HG02588 (cell line): ENCODE results near the gene NOL6.
A peak's percentile ranks its signal among the peaks of the same experiment; 100 is the strongest.

ENCODE experiments used
- ATAC-seq: cut with Tn5 transposase; IDR thresholded peaks from one replicate; pipeline ENCODE4 v1.9.1; 2021; ENCODE audit warnings: mild to moderate bottlenecking, moderate library complexity; ENCODE audit not compliant: unreplicated experiment

Gene NOL6

DNA sequence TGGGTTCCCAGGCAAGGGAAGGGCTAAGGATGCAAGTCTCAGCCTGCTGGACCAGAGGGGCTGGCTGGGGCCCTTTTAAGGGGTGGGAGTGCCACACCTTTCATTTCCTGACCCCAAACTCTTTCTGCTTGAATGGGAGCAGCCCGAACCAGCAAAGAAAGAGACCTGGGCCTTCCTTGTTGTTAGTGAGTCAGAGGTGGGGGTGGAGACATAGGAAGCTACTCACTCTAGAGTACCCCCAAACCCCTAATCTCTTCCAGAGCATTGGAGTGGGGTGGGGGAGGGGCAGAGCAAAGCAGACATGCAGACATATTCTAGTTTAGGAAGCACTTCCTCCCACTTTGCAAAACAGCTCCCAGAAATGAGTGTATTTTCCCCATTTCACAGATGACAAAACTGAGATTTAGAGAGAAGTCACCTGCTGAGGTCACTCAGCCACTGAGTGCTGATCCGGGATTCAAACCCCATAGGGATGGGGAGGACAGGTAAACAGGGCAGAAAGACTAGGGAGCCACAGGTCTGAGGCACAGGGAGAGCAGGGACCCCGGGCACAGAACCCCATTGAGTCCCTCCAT lies 20.4 kb downstream of the NOL6 start:
- ATAC-seq = no peak

DNA sequence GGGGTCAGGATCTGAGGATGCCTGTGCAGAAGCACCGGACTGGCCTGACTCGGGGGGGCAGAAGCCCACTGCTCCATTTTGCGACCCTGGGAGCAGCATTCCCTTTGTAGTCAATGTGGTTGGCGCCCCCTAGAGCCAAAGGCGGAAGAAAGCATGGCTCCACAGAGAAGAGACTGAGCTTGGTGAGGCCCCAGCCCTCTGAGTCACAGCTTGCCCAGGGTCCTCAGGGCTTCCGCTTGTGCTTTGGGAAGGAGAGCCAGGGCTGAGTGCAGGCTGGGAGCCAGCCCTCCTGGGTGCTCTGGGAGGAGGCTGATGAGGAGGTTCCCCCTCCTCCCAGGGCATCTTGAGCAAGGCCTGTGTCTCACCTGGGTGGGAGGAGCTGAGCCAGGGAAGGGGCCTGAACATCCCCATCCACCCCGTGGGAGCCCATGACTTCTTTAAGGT lies 20.9 kb downstream of the NOL6 start:
- no peak for ATAC-seq

DNA sequence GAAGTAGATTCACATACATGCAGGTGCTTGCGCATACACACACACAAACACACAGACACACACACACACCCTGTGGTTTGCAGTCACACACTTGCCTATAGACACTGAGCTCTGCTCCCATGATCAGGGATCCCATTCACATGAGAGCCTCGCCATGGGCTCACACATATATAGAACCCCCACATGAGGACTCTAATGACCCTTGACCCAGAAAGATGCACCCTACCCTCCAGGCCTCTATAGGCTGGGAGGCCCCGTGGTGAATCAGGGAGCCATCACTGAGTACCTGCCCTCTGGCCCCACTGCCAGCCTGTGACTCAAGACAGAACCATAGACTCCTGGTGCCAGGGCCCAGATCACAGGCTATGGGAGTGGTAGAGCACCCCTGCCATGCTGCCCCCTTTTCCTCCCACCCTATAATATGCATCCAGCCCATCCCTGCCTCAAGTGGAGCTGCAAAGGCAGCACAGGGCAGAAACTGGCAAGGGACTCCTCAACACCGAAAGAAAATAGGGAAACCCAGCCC lies 23.0 kb downstream of the NOL6 start:
- no peak for ATAC-seq

DNA sequence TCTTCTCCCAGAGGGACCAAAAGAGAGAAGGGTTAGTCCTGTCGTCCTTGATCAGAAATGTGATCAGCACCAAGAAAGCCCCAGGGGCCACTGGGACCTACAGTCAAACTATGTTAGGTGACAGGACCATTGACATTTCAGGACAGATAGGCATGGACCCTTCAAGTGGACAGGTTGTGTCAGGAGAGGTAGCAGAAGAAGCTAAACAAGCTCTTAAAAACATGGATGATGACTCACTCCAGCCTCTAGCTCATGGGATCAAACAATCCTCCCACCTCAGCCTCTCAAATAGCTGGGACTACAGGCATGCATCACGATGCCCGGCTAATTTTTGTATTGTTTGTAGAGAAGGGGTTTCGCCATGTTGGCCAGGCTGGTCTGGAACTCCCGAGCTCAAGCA lies 24.0 kb downstream of the NOL6 start:
- no peak for ATAC-seq

DNA sequence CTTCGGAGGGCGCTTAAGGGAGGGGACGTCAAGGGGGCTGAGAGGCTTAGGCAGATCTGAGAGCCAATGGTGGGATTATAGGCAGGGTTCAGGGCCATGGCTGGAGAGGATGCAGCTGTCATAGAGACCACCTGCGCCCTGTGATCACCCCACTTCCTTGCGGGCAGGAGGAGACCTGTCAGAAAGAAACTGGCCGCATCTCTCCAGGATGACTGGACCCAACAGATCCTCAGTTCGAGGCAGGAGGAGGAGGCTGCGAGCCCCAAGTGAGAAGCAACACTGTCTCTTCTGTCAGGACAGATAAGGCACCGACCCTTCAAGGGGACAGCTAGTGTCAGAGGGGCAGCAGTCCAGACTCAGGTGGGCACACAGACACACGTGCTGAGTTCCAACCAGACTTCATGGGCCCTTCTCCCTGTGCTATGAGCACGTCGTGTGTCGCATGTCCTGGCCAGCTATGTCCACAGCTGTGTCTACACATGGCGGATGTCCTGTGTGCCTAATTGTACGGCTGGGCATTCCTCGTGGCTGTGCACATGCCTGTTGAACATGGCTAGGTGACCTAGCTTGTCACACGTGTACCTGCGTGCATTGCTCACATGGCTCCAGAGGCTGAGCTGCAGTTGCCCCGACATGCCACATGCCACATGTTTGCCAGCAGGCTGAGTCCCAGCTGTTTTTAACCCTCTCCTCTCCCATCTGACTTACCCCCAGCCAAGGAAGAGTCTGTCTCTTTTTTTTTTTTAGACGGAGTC lies 25.7 kb downstream of the NOL6 start:
- ATAC-seq = no peak

DNA sequence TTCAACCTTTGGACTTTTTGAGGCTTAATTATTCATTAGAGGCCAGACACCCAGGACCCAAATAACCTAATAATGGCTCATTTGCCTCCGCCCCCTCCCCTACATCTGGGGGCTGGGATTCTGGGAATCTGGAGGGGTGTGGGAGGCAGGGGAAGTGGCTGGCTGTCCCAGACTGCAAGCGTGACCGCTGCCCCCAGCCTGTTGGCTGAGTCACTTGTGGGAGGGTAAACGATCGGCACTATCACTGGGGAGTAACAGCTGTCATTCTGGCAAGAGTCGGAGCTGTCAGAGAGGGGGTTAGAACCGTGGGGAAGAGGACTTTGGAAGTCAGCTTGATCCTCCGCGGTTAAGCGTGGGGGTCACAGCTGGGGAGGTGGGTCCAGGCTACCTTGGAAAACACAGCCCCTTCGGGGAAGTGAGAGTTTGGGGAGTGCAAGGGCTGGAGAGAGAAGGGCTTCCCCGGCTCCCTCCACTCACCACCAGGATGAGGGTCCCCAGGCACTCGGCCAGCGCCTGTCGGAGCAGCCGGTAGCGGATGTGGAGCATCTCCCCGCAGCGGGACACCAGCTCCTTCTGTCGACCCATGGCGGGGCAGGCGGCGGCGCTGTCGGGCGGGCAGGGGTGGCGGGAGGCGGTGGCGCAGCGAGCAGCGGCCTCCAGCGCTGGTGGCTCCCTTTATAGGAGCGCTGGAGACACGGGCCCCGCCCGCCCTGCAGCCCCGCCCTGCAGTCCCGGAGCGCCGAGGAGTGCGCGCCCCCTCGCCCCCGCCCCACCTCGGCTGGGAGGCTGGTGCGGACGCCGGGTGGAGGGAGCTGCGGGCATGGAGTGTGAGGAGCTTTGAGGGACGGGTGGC lies 26.6 kb downstream of the NOL6 start, which contains the start of gene AQP3:
Gene AQP3, minus strand, starts transcription at position 648 of the 853 bp plus-strand sequence. Its CDS starts 63 bp downstream, at position 585.
- peak; percentile 36 for ATAC-seq

DNA sequence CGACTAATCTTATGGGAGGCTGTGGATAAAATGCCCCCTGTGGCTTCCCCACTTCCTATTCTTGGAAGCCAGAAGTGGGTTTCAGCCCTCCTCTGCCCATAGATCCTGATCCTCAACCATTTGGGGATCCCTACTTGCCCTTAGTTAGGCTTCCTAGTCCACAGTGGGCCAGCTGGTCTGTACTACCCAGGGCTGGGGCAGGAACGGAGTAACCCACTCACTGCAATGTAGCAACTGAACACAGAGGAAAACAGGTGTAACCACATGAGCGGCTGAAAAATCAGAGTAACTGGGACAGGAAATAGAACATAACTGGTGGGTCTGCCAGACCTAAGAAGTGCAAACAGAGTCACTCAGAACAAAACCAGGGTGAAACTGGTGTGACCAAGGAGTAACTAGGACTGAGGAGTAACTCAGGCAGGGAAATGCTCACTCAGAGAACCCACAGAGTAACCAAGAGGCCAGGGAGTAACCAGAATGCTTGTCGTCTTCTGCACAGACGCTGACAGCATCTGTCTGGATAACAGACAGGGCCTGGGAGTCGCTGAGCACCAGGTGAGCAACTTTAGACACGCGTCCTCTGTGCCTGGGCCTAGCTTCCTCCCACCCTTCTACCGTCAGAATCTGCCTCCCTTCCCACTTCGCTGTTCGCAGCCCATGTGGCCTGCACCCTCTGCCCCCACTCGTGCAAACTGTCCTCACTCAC lies 27.3 kb downstream of the NOL6 start:
- ATAC-seq = peak; percentile 73

DNA sequence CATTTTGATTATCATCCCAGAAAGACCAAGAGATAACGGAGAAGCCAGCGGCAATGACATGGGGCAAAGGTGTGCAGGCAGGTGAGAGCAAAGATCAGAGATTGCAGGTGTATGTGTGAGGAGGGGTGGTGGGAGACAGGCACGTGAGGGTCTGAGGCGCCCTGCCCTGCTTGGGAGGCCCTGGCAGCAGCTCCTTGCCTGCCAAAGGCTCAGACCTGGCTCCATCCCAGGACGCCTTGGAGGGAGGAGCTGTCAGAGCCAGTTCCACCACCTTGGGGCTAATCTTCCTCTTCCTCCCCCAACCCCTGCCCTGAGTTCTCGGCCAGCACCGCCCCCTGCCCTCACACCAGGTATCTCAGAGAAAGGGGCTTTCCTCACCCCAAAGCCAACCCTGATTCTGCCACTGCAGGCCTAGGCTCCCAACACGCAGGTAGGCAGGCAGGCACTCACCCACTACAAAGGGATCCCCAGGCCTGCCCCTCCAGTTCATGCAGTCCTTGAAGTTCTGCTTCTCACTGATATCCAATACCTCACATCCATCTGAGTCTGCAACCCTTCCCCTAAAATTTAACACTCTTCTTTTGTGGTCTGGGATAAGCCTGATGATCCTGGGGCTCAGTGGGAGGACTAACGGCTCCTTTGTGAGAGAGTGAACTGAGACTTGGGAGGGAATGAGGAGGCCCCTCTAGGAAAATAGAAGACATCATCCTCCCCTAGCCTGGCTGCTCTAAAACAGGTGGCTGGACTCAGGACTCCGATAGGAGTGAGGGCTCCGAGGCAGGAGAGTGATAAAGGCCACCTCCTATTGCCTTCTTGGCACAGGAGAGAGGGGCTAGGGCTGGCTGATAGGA lies 28.1 kb downstream of the NOL6 start:
- no peak for ATAC-seq

DNA sequence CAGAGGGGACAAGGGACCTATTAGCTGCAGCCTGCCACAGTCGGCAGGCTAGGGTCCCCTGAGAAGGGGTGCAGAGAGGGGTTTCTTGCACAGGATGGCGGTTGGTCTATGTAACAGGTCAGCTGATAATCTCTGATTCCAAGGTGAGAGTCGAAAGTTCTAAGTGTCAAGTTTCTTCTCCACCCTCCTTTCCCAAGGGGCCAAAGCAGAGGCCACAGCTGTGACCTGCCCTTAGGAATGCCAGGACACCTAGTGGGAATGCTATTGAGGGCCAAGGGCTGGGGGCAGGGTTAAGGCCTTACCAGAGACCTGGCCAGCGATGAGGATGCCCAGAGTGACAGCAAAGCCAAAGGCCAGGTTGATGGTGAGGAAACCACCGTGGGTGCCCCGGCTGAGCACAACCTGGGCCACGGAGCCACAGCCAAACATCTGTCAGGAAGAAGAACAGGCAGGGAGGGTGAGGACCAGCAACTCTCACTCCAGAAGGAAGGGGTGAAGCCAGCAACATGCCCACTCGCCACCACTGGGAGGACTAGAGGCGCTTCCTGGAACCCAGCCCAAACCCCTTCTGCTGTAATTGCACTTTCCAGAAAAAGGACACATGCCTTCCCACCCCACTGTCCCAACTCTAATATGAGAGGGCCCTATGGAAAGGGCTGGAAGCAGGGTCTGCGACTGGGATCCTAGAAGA lies 30.1 kb downstream of the NOL6 start:
- ATAC-seq = no peak

DNA sequence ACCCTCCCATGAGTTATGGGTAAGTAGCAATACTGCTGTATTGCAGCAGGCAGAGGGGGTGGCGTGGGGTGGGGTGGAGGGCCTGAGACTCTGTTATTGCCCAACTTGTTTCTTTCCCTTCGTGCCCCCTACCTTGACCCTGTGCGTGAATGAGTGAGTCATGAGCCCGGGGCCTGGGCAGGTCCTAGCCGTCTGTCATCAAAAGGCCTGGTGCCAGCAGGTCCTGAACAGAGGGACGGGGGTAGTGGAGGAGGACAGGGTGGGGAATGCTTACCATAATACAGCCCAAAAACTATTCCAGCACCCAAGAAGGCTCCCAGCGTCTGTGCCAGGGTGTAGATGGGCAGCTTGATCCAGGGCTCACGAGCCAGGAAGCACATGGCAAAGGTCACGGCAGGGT lies 30.7 kb downstream of the NOL6 start:
- no peak for ATAC-seq

DNA sequence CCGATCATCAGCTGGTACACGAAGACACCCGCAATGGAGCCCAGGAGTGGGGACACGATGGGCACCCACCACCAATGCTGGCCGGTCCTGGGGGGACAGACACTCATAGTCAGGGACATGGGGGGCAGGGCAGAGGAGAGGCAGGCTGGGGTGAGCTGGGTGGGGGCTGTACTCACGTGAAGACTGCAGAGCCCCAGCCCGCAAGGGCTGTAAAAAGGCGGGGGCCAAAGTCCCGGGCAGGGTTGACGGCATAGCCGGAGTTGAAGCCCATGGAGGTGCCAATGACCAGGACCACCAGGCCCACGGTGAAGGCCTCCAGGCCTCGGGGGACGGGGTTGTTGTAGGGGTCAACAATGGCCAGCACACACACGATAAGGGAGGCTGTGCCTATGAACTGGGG lies 31.6 kb downstream of the NOL6 start:
- no peak for ATAC-seq

DNA sequence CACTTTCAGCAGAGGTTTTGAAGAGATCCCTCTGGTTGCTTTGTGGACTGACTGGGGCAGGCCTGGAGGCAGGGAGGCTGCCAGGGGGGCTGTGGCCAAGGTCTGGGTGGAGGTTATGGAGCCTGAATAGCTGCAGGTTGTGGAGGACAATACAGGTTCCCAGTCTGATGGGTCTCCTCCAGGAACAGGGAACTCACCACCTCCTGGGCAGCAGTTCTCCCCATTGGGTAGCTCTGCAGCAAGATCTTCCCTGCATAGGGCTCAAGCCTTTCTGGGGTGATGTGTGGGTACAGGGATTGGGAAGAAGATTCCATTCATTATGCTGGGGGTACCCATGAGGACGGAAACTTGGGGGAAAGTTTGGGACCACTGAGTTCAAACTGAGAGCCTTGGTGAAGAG lies 33.1 kb downstream of the NOL6 start:
- ATAC-seq = no peak

DNA sequence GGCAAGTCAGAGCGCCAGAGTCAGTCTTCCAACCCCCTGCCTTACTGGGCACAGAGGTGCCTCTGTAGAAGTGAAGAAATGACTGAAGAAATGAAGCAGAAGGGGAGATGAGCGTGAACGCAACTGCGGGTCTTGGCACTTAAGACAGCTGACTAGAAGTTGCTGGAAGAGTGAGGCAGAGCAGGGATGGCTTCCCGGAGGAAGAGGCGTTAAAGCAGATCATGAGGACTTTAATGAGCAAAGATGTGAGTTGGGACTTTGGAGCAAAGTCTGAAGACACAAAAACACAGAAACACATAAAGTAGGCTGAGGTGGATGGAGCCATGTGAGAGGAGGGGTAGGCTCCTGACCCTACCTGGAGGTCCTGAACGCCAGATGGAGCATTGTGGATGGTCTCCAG lies 33.5 kb downstream of the NOL6 start:
- no peak for ATAC-seq

DNA sequence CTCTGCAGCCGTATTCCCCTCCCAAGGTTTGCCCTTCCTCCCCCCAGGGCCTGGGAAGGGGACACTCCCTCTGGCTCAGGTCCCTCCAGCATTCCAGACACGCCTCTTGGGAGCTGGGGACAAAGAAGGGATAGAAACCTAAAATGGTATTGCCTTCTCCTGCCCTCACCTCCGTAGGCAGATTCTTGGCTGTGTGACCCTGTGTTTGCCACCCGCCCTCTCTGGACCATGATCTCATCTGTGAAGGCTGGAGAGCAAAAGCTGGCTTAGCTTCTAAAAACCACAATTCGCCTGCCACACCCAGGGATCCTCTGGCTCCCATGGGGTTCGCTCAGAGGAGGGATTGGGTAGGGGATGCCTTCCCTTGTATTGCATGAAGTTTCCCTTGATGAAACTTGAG lies 34.0 kb downstream of the NOL6 start:
- no peak for ATAC-seq

DNA sequence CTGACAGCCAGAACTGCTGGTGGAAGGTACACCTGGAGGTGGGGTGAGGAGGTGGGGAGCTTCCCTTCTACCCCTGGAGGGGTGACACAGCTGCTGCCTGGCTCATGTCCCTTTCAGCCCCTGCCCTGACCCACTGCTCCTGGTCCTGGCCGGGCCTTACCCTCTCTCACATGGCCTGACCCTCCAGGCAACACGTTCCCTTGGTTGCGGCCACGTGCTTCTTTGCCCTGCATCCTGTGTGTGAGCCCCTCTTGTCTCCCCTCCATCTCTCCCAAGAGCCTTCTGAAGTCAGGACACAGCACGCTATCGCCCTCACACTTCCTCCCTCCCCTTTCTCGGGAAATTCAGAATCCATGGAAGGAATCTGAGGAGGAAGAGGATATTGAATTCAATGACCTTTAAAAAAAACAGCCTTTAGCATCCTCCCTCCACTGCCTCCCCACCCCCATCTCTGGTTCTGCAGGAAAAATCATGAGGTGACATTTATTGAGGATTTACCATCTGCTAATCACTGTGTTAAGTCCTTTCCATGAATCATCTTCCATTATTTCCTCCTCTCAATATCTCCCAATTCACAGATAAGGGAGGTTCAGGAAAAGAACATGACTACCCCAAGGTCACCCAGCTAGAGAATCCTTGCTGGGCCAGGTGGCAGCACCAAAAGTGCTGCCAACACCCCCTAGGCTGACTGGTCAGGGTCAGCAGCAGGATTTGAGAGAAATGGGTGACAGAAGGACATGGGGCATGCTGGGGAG lies 34.6 kb downstream of the NOL6 start:
- no peak for ATAC-seq

DNA sequence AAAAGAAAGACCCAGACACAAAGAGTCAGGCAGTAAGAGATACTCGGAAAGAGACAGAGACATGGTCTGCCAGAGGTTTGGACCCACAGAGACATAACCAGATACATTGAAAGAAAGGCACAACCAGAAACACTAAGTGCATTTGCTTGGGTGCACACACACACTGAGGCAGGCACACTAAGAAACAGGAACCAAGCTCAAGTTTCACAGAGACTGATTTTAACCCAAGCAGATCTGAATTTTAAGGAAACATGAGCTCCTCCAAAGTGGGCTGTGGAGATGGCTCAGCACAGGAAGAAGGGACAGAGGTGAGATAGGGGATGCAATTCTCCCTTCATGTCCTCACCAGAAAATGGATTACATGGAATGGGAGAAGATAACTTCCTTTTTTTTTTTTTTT lies 35.8 kb downstream of the NOL6 start:
- ATAC-seq = no peak

DNA sequence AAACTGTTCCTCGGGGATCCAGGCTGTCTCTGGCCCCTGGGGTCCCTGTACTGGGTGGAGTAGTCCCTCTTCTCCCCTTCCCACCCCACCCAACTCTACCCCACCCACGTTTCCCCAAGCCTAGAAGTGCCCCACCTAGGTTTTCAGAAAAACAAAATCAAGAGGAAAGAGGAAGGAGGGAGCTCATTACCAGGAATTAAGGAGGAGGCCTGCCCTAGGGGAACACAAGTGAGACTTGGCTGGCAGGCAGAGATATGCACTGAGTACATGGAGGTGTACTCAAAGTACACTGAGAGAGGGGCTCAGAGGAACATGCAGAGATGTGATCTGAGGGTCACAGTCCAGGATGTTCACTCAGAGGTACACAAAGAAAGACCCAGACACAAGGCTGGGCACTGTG lies 36.5 kb downstream of the NOL6 start:
- ATAC-seq = no peak

DNA sequence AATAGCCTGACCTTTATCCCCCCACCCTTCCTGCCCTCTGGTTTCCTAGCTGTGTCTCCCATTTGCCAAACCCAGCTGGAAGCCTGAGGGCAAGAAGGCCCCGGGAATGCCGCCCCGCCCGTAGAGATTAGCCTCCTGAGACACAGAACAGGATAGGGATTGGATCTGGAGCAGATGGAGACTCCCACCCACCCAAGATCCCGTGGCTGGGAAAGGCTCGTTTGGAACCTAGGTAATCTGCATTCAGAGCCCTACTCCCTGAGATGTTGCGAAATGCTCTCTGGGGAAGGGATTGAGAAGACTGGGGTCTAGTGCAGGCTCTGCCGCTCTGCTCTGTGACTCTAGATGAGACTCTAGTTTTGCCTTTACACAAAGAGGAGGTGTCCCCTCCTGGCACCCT lies 37.3 kb downstream of the NOL6 start:
- no peak for ATAC-seq

DNA sequence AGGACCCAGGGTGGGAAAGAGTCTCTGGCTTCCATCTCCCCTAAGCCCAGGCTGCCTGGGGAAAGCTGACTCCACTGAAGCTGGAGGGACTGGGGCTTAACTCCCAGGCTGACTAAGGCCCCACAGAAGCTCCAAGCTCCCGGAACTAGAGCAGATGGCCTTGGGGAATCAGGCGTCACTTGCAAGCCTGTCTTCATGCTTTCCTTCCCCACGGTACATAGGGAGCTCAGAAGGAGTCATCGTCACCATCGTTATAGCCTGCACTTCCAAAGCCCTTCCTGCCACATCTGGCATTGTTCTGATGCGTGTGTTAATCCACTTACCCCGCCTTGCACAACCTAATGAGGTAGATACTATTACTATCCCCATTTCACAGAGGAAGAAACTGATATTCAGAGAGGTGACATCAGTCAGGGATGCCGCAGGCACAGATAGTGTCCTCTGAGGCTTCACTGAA lies 37.9 kb downstream of the NOL6 start:
- no peak for ATAC-seq
